Endometrium (tissue), 2 donors: ENCODE data around the gene PALS2.

Experiments
- FAIRE-seq: peaks from 2 replicates; lab custom pipeline; 2012; peaks lifted over from hg19 to GRCh38; lab: Jason Lieb, UNC
- donor health status: control.
- donor health status: control.

PALS2 gene

DNA sequence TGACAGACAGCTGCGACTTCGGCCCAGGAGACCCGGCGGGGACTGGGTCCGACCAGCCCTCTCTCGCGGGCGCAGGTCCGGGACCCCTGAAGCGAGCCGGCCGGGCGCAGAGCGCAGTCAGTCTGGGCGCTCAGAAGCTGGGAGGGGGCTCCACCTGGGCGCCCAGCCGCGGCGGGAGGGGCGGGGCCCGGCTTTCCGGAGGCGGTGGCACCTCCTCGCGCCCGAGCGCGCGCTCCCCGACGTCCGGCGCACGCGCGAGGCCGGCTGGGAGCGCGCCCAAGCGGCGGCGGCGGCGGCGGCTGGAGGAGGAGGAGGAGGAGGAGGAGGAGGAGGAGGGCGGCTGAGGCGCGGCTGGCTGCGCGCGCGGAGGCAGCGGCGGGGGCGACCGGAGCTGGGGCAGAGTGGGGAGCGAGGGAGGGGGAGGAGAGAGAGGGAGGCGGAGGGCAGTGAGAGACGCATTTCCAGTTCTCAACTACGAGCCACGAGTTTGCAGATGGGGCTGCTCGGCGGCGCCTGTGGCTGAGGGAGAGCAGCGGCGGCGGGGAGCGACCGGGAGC lies at the start of gene PALS2:
Gene PALS2, plus strand, starts transcription at position 456 of the 557 bp plus-strand sequence. CDS start 50,216 bp downstream, outside the sequence.
- no peak for FAIRE-seq

GRCh38 chr7:24531255-24531654 lies 42.0 kb upstream of the PALS2 start:
- FAIRE-seq: no peak

- FAIRE-seq: no peak
Observed at GRCh38 chr7:24536682-24537081, 36.6 kb upstream of the PALS2 start.

DNA sequence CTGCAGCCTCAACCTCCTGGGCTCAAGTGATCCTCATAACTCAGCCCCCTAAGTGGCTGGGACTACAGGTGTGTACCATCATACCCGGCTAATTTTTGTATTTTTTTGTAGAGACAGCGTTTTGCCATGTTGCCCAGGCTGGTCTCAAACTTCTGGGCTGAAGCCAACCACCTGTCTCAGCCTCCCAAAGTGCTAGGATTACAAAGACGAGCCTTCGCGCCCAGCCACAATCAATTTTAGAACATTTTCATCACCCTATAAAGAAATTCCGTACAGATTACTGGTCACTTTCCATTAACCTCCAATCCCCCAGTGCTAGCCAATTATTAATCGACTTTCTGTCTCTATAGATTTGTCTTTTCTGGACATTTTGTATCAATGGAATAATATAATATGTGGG lies 32.3 kb upstream of the PALS2 start:
- no peak for FAIRE-seq

- FAIRE-seq: no peak
Observed at GRCh38 chr7:24545215-24545614, 28.0 kb upstream of the PALS2 start.

- FAIRE-seq: no peak
Observed at GRCh38 chr7:24548390-24548789, 24.9 kb upstream of the PALS2 start.

- FAIRE-seq: no peak
Observed at GRCh38 chr7:24549991-24550390, 23.3 kb upstream of the PALS2 start.

DNA sequence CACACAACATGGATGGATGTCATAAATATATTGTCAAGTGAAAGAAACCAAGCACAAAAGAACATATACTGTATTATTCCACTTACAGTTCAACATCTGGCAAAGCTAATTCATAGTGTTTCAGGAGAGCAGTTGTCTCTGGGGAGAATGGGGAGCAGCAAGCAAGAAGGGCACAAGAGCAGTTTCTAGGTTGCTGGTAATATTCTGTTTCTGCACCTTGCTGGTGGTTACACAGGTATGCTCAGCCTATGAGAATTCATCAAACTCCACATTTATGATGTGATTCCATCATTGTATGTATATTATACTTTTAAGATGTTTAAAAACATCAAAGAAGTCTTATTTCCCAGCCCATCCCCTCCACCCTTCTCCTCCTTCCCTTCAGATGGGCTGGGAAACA lies 18.1 kb upstream of the PALS2 start:
- FAIRE-seq: no peak

- no peak for FAIRE-seq
Observed at GRCh38 chr7:24555719-24556118, 17.5 kb upstream of the PALS2 start.

DNA sequence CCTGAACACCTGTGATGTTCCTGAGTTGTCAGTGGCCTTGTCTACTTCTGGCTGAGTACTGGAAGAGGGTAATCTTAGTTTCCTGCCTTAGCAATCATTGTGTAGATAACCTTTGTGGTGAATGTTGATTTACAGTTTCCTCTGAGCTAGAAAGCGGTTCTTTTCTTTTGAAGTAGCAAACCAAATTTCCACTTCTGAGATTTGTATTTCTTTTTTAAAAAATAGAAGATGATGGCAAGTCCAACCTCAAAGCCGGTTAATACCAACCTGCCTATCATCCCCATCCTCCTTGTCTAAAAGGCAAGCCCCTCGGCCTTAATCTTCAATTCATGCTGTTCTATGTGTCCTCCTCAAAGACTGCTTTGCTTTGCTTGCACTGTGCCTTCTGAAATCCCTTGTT lies 12.5 kb upstream of the PALS2 start:
- no peak for FAIRE-seq

GRCh38 chr7:24566274-24566673 lies 7.0 kb upstream of the PALS2 start:
- FAIRE-seq: no peak

GRCh38 chr7:24570983-24571382 lies 2.3 kb upstream of the PALS2 start:
- FAIRE-seq: no peak

- no peak for FAIRE-seq
Observed at GRCh38 chr7:24572016-24572392, 1.2 kb upstream of the PALS2 start.

GRCh38 chr7:24572393-24572996 lies 757 bp upstream of the PALS2 start:
- no peak for FAIRE-seq

DNA sequence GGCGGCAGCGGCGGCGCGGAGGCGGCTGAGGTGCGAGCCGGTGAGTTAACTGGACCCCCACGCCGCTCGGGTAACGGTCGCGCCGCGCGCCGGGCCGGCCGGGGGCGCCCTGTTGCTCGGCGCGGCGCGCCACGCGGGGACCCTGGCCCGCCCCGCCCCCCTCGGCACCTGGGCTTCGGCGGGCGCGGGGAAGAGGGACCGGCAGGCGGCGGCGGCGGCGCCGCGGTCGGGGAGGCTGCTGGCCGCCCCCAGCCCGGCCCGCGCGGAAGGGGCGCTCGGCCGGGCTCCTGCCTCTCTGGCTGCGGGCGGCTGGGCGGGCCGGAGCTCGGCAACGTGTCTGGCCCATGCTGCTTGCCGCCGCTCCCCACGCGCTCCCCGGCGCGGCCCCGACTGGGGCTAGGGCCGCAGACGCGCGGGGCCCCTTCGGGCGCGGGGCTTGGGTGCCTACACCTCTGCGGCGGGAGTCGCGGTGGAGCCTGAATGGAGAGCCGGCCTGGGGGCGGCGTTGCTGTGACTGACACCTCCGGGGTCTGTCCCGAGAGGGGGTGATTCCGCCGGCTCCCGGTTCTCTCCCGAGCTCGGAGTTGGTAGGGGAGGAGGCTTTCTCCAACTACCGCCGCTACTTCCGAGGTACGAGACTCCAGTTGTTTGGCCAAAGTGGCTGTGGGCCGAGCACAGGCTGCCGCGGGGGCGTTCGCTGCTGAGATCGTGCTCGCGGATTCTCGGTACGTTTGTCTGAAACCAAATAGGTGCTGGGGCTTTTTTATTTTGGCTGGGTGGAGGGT lies 494 bp downstream of the PALS2 start:
- no peak for FAIRE-seq

GRCh38 chr7:24574386-24574785 lies 1.1 kb downstream of the PALS2 start:
- FAIRE-seq: no peak

DNA sequence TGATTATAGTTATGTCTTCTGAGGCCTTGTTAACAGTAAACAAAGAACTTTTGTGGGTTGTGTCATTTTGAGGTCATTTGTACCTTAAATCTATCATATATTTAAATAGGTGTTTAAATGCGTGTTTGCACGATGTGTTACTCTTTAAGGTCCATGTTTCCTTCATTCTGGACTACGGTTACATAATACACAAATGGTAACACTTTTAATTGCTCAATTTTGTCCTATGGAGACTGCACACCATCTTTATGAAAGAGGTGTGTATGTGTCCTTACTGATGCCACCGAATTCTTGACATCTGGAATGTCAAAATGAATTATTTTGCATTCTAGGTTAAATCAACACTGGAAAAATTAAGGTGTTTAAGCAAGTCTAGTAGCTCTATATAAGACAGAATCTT lies 1.7 kb downstream of the PALS2 start:
- no peak for FAIRE-seq

GRCh38 chr7:24576171-24577025 lies 3.1 kb downstream of the PALS2 start:
- FAIRE-seq: peak; percentile 87

DNA sequence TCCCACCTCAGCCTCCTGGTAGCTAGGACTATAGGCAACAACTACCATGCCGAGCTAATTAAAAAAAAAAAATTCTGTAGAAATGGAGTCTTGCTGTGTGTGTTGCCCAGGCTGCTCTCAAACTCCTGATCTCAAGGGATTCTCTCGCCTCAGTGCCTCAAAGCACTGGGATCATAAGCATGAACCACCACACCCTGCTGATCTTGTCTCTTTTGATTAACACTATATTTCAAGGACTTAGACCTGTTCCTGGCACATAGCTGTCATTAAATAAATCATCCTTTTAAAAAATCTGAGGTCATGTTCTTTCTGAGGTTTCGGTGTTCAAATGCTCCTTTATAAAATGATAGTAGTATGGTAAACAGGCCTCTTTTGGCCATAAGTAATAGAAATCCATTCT lies 4.8 kb downstream of the PALS2 start:
- FAIRE-seq: no peak

DNA sequence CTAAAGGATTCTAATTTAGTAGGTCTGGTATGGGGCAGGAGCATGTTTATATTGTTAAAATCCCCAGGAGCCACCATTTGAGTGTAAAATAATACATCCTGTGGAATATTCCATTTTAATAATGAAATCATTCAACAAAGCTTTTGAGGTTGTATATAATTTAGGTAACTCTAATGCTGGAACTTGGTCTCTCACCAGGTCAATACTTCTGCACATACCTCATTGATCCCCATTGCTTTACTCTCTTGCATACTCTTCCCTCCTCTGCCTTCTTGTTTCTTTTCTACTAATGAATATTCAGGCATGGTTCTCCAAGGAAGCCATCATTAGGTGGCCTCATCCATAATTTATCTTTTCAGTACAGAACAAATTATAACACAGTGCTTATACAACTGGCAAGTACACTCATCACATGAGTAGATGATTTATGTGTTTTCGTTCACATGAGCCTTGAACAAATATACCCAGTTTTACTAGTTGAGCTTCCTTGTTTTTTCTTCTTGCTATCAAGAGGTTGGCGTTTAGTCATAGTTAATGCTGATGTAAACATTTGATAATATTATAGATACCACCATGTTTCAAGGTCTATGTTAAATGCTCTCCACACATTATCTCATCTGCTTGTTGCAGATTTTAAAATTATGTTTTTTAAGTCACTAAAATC lies 7.2 kb downstream of the PALS2 start:
- FAIRE-seq: no peak

GRCh38 chr7:24582166-24582565 lies 8.9 kb downstream of the PALS2 start:
- FAIRE-seq: no peak

- no peak for FAIRE-seq
Observed at GRCh38 chr7:24587853-24588252, 14.6 kb downstream of the PALS2 start.
